ENCODE measurements around the gene ZNF226.
"Not testable (repeated sequence)": the region's sequence is repeated elsewhere in the genome, so short reads cannot be mapped to it uniquely, and the experiment has no call there.

The ZNF226 gene

GRCh38 chr19:44164673-44165512 is at the start of gene ZNF226:
TSS of gene ZNF226 (plus strand) at chr19:44165100. CDS start at chr19:44170081, 4,981 bp downstream.
- peak; percentile 61 to 68 for DNase-seq (ENCODE audit: low read depth in 2 of 2)

GRCh38 chr19:44121162-44121561 is 43.7 kb upstream of the ZNF226 start:
- DNase-seq (ENCODE audit: low read depth in 2 of 2): not testable (repeated sequence)

- no peak for DNase-seq (ENCODE audit: low read depth in 2 of 2)
Observed at GRCh38 chr19:44131955-44132354, 32.9 kb upstream of the ZNF226 start.

- peak; percentile 59 to 60 for DNase-seq (ENCODE audit: low read depth in 2 of 2)
Observed at GRCh38 chr19:44141191-44142058, 23.5 kb upstream of the ZNF226 start, which contains the start of gene ZNF234. TSS of gene ZNF234 (plus strand) at chr19:44141554. CDS start at chr19:44144633, 3,079 bp downstream.

- DNase-seq (ENCODE audit: low read depth in 2 of 2): no peak
Observed at GRCh38 chr19:44142059-44142433, 22.9 kb upstream of the ZNF226 start.

GRCh38 chr19:44149776-44150175 is 15.1 kb upstream of the ZNF226 start:
- no peak for DNase-seq (ENCODE audit: low read depth in 2 of 2)

- no peak for DNase-seq (ENCODE audit: low read depth in 2 of 2)
Observed at GRCh38 chr19:44151491-44151890, 13.4 kb upstream of the ZNF226 start.

GRCh38 chr19:44156475-44156874 is 8.4 kb upstream of the ZNF226 start:
- no peak for DNase-seq (ENCODE audit: low read depth in 2 of 2)

- no peak for DNase-seq (ENCODE audit: low read depth in 2 of 2)
Observed at GRCh38 chr19:44163789-44164188, 1.1 kb upstream of the ZNF226 start.

- no peak for DNase-seq (ENCODE audit: low read depth in 2 of 2)
Observed at GRCh38 chr19:44164327-44164672, 600 bp upstream of the ZNF226 start.

- not testable (repeated sequence) for DNase-seq (ENCODE audit: low read depth in 2 of 2)
Observed at GRCh38 chr19:44170660-44171059, 5.8 kb downstream of the ZNF226 start.

- DNase-seq (ENCODE audit: low read depth in 2 of 2): no peak
Observed at GRCh38 chr19:44176590-44176989, 11.7 kb downstream of the ZNF226 start.

GRCh38 chr19:44180968-44181367 is 16.1 kb downstream of the ZNF226 start:
- DNase-seq (ENCODE audit: low read depth in 2 of 2): no peak

GRCh38 chr19:44182145-44182544 is 17.2 kb downstream of the ZNF226 start:
- no peak for DNase-seq (ENCODE audit: low read depth in 2 of 2)

GRCh38 chr19:44190020-44190419 is 25.1 kb downstream of the ZNF226 start:
- no peak for DNase-seq (ENCODE audit: low read depth in 2 of 2)

- no peak for DNase-seq (ENCODE audit: low read depth in 2 of 2)
Observed at GRCh38 chr19:44192127-44192526, 27.2 kb downstream of the ZNF226 start.

- DNase-seq (ENCODE audit: low read depth in 2 of 2): no peak
Observed at GRCh38 chr19:44196772-44197171, 31.9 kb downstream of the ZNF226 start.

GRCh38 chr19:44202470-44202869 is 37.6 kb downstream of the ZNF226 start:
- no peak for DNase-seq (ENCODE audit: low read depth in 2 of 2)

GRCh38 chr19:44202974-44203373 is 38.1 kb downstream of the ZNF226 start:
- no peak for DNase-seq (ENCODE audit: low read depth in 2 of 2)

- not testable (repeated sequence) for DNase-seq (ENCODE audit: low read depth in 2 of 2)
Observed at GRCh38 chr19:44203877-44204276, 39.0 kb downstream of the ZNF226 start.

GRCh38 chr19:44204772-44205171 is 39.9 kb downstream of the ZNF226 start:
- no peak for DNase-seq (ENCODE audit: low read depth in 2 of 2)

- DNase-seq (ENCODE audit: low read depth in 2 of 2): peak; percentile 66 to 70
Observed at GRCh38 chr19:44207126-44207803, 42.4 kb downstream of the ZNF226 start.

Measured in stimulated activated CD4-positive, alpha-beta T cell treated with anti-CD3 and anti-CD28 coated beads, Interleukin-12 subunit alpha, Interleukin-12 subunit beta, amount 100 ng/mL, for 24 hours (primary cell).